ENCODE results near the gene IMMP2L. TPM values are rescaled to one million over a fixed set of nuclear protein-coding genes. Genes with fewer than 3 reads are reported as not detected.

Gene IMMP2L
- total RNA-seq, 2 experiments from 2014 or later, result 8.9 to 18.7 TPM

GRCh38 chr7:111261496-111261895 is 300.8 kb downstream of the IMMP2L start:
- Mint-ChIP-seq H3K27me3 (no peaks in the 10 kb centered on the region), H3K27ac (no peak overlapping the region), H3K36me3 (ENCODE audit: low read depth) (no peaks in the 10 kb centered on the region), H3K4me3 (no peak overlapping the region), H3K4me1 (ENCODE audit: low read depth) (no peaks in the 10 kb centered on the region), H3K9me3 (no peaks in the 10 kb centered on the region)
- ChIA-PET CTCF (no interaction called here), POLR2A (no interaction called here)
- TF ChIP-seq CTCF (IDR thresholded peaks at IDR 0.05), result no peak
- H3K27ac ChIP-seq (ENCODE audit: low read depth in 1 of 2, low read length in 2 of 2), result no peak overlapping the region
- H3K36me3 ChIP-seq (ENCODE audit: insufficient read depth, low read length), result no peaks in the 10 kb centered on the region
- DNase-seq (no peak), ATAC-seq (ENCODE audit: poor library complexity) (no peak)
- H3K9me3 ChIP-seq (ENCODE audit: control insufficient read depth in 1 of 2, insufficient read depth in 1 of 2, low read length in 2 of 2), result no peaks in the 10 kb centered on the region
- H3K4me3 ChIP-seq (ENCODE audit: low read length), result no peak overlapping the region
- intact Hi-C loops (cut with DNase I, micrococcal nuclease), result no loop called here
- no peaks in the 10 kb centered on the region for H3K4me1 ChIP-seq (ENCODE audit: insufficient read depth, low read length)
- H3K27me3 ChIP-seq (ENCODE audit: control insufficient read depth in 1 of 2, insufficient read depth in 2 of 2, low read length in 2 of 2), result no peaks in the 10 kb centered on the region

- H3K4me1 ChIP-seq (ENCODE audit: insufficient read depth, low read length), result no peaks in the 10 kb centered on the region
- CTCF ChIA-PET, result no interaction called here
These were observed 302.3 kb downstream of the IMMP2L start for GRCh38 chr7:111259991-111260390.

GRCh38 chr7:111256391-111256790 is 305.9 kb downstream of the IMMP2L start:
- H3K4me3 Mint-ChIP-seq, result no peak overlapping the region
- intact Hi-C loops (cut with DNase I, micrococcal nuclease), result no loop called here
- ChIA-PET CTCF (no interaction called here), POLR2A (no interaction called here)
- no peak overlapping the region for H3K27ac Mint-ChIP-seq
- peaks cover 3% of the 10 kb centered on the region for H3K9me3 Mint-ChIP-seq
- H3K27me3 Mint-ChIP-seq, result no peaks in the 10 kb centered on the region
- H3K9me3 ChIP-seq (ENCODE audit: control insufficient read depth in 1 of 2, insufficient read depth in 1 of 2, low read length in 2 of 2), result no peaks in the 10 kb centered on the region
- H3K27ac ChIP-seq (ENCODE audit: low read depth in 1 of 2, low read length in 2 of 2), result no peak overlapping the region
- H3K36me3 Mint-ChIP-seq (ENCODE audit: low read depth), result peaks cover 24% of the 10 kb centered on the region
- no peak for TF ChIP-seq CTCF (IDR thresholded peaks at IDR 0.05)
- no peaks in the 10 kb centered on the region for H3K4me1 Mint-ChIP-seq (ENCODE audit: low read depth)
- H3K4me1 ChIP-seq (ENCODE audit: insufficient read depth, low read length), result no peaks in the 10 kb centered on the region
- no peaks in the 10 kb centered on the region for H3K36me3 ChIP-seq (ENCODE audit: insufficient read depth, low read length)
- DNase-seq (no peak), ATAC-seq (ENCODE audit: poor library complexity) (no peak)
- H3K4me3 ChIP-seq (ENCODE audit: low read length), result no peak overlapping the region
- no peaks in the 10 kb centered on the region for H3K27me3 ChIP-seq (ENCODE audit: control insufficient read depth in 1 of 2, insufficient read depth in 2 of 2, low read length in 2 of 2)

More at GRCh38 chr7:111259991-111260390, 302.3 kb downstream of the IMMP2L start:
- POLR2A ChIA-PET, result no interaction called here
- no peak for DNase-seq
- no peak overlapping the region for H3K27ac Mint-ChIP-seq
- no peaks in the 10 kb centered on the region for H3K36me3 Mint-ChIP-seq (ENCODE audit: low read depth)
- H3K4me3 Mint-ChIP-seq, result no peak overlapping the region
- H3K4me3 ChIP-seq (ENCODE audit: low read length), result no peak overlapping the region
- H3K4me1 Mint-ChIP-seq (ENCODE audit: low read depth), result no peaks in the 10 kb centered on the region
- no peak overlapping the region for H3K27ac ChIP-seq (ENCODE audit: low read depth in 1 of 2, low read length in 2 of 2)
- H3K36me3 ChIP-seq (ENCODE audit: insufficient read depth, low read length), result no peaks in the 10 kb centered on the region
- no peaks in the 10 kb centered on the region for H3K9me3 ChIP-seq (ENCODE audit: control insufficient read depth in 1 of 2, insufficient read depth in 1 of 2, low read length in 2 of 2)
- intact Hi-C loops (cut with DNase I, micrococcal nuclease), result no loop called here
- H3K27me3 ChIP-seq (ENCODE audit: control insufficient read depth in 1 of 2, insufficient read depth in 2 of 2, low read length in 2 of 2), result no peaks in the 10 kb centered on the region
- no peaks in the 10 kb centered on the region for H3K27me3 Mint-ChIP-seq
- ATAC-seq (ENCODE audit: poor library complexity), result no peak
- TF ChIP-seq CTCF (IDR thresholded peaks at IDR 0.05), result no peak
- H3K9me3 Mint-ChIP-seq, result no peaks in the 10 kb centered on the region
